HCT116 (cell line): ENCODE results near the gene PHYHIPL. TPM values are rescaled to one million over a fixed set of nuclear protein-coding genes. Genes with fewer than 3 reads are reported as not detected.

Source experiments
- ATAC-seq: fragments of 200-7000 bp; cut with Tn5 transposase; 2 replicates; pipeline ENCODE4 v1.9.1; 2020; ENCODE audit warnings: mild to moderate bottlenecking, moderate library complexity
- BruUV-seq: library from RNA; stranded (reverse); fragments of 400-500 nt; replicated peaks from 2 replicates; lab custom pipeline; 2021; lab: Mats Ljungman, UMichigan
- CTCF ChIA-PET: fragments of 300-600 bp; sonication (Branson Sonifier 250); formaldehyde crosslinking; loops from one replicate; lab custom pipeline; 2021; ENCODE audit warnings: antibody characterized with exemption; lab: Charles Lee
- POLR2A ChIA-PET: fragments of 300-600, 350-600 bp; sonication (Branson Sonifier 250); formaldehyde crosslinking; loops from one replicate; lab custom pipeline; 2021; ENCODE audit warnings: antibody characterized with exemption; lab: Charles Lee
- RAD21 ChIA-PET, 2 experiments: fragments of 300-600 bp; sonication (Branson Sonifier 250); formaldehyde crosslinking; loops; one replicate each; lab custom pipeline; 2023; ENCODE audit warnings: low total read pairs in 2 of 2; ENCODE audit not compliant: uncharacterized antibody in 2 of 2, unreplicated experiment in 2 of 2, low non-redundant PET in 1 of 2; lab: Charles Lee
- DNase-seq: peaks from one replicate; pipeline ENCODE4 v3.0.0-alpha.2; 2010; ENCODE audit warnings: low read depth, low spot score
- H2AFZ ChIP-seq: fragments of 200-600 bp; shearing (Covaris generic), sonication (generic); 2 replicates; pipeline ENCODE4 v1.6.1; 2017; ENCODE audit warnings: low read depth, mixed run types, mixed read lengths, antibody characterized with exemption, low read length; ENCODE audit not compliant: poor library complexity, severe bottlenecking
- H3K27ac ChIP-seq: 2 replicates; pipeline ENCODE4 v1.5.1; 2012; ENCODE audit warnings: low read depth, low read length
- H3K27me3 ChIP-seq: fragments of 200-600 bp; sonication (generic); 2 replicates; pipeline ENCODE4 v1.6.1; 2016; ENCODE audit warnings: mixed run types, low read length, mixed read lengths; ENCODE audit not compliant: insufficient read depth
- H3K36me3 ChIP-seq, 2 experiments: fragments of 200-500 bp in 1 of 2; fragments of 200-600 bp in 1 of 2; sonication (Bioruptor generic) in 1 of 2; sonication (generic) in 1 of 2; 2 replicates each; pipeline versions ENCODE4 v1.5.1 to v1.6.1; 2014 to 2016; ENCODE audit warnings: low read length in 2 of 2, inconsistent platforms in 1 of 2, mixed read lengths in 1 of 2, mixed run types in 1 of 2; ENCODE audit not compliant: insufficient read depth in 2 of 2, control insufficient read depth in 1 of 2
- H3K4me1 ChIP-seq, 2 experiments: fragments of 200-600 bp in 1 of 2; sonication (generic) in 1 of 2; 2 replicates each; pipeline versions ENCODE4 v1.5.1 to v1.6.1; 2012 to 2017; ENCODE audit warnings: low read length in 2 of 2, inconsistent platforms in 1 of 2, mild to moderate bottlenecking in 1 of 2, mixed read lengths in 1 of 2, mixed run types in 1 of 2, moderate library complexity in 1 of 2; ENCODE audit not compliant: insufficient read depth in 2 of 2, control insufficient read depth in 1 of 2
- H3K4me2 ChIP-seq: fragments of 200-600 bp; sonication (generic); 2 replicates; pipeline ENCODE4 v1.6.1; 2017; ENCODE audit warnings: mixed run types, low read length, mixed read lengths
- H3K4me3 ChIP-seq, 2 experiments: fragments of 200-600 bp in 1 of 2; sonication (generic) in 1 of 2; replicated peaks in 1 of 2; 2 replicates each; pipeline ENCODE4 v1.5.1; 2011 to 2016; ENCODE audit warnings: low read length in 2 of 2, control low read depth in 1 of 2, low read depth in 1 of 2, mild to moderate bottlenecking in 1 of 2, mixed read lengths in 1 of 2, mixed run types in 1 of 2
- H3K79me2 ChIP-seq: fragments of 200-600 bp; sonication (generic); 2 replicates; pipeline ENCODE4 v1.6.1; 2017; ENCODE audit warnings: mild to moderate bottlenecking, mixed run types, low read length, moderate library complexity, mixed read lengths; ENCODE audit not compliant: insufficient read depth
- H3K9ac ChIP-seq: fragments of 200-600 bp; sonication (generic); 2 replicates; pipeline ENCODE4 v1.6.1; 2016; ENCODE audit warnings: low read length, mixed read lengths
- H3K9me2 ChIP-seq: fragments of 200-600 bp; sonication (generic), shearing (Covaris generic); 2 replicates; pipeline ENCODE4 v1.6.1; 2017; ENCODE audit warnings: mixed run types, mild to moderate bottlenecking, moderate library complexity; ENCODE audit not compliant: insufficient read depth
- H3K9me3 ChIP-seq, 2 experiments: fragments of 200-500 bp in 1 of 2; fragments of 200-600 bp in 1 of 2; sonication (Bioruptor generic) in 1 of 2; sonication (generic) in 1 of 2; 2 replicates each; pipeline ENCODE4 v1.6.1; 2014 to 2017; ENCODE audit warnings: low read length in 2 of 2, mixed read lengths in 2 of 2, inconsistent platforms in 1 of 2, low read depth in 1 of 2, mild to moderate bottlenecking in 1 of 2, mixed run types in 1 of 2, moderate library complexity in 1 of 2; ENCODE audit not compliant: control insufficient read depth in 1 of 2, insufficient read depth in 1 of 2
- H4K20me1 ChIP-seq: fragments of 200-600 bp; sonication (generic), shearing (Covaris generic); 2 replicates; pipeline ENCODE4 v1.6.1; 2017; ENCODE audit warnings: mixed run types, mild to moderate bottlenecking, moderate library complexity; ENCODE audit not compliant: insufficient read depth
- ELF1 ChIP-seq: IDR thresholded peaks from 2 replicates; pipeline ENCODE4 v1.6.1; 2012; ENCODE audit warnings: low read depth, borderline replicate concordance
- FOSL1 ChIP-seq: IDR thresholded peaks from 2 replicates; pipeline ENCODE4 v1.6.1; 2012; ENCODE audit warnings: low read depth
- MAX ChIP-seq: IDR thresholded peaks from 2 replicates; pipeline ENCODE4 v1.6.1; 2012
- POLR2A ChIP-seq: IDR thresholded peaks from 2 replicates; pipeline ENCODE4 v1.7.0; 2011; ENCODE audit warnings: borderline replicate concordance; ENCODE audit not compliant: insufficient read depth, insufficient read length; ENCODE audit errors: extremely low read depth
- SIN3A ChIP-seq: IDR thresholded peaks from 2 replicates; pipeline ENCODE4 v1.6.1; 2012; ENCODE audit warnings: low read depth
- SP1 ChIP-seq: IDR thresholded peaks from 2 replicates; pipeline ENCODE4 v1.6.1; 2012; ENCODE audit warnings: low read depth
- SRF ChIP-seq: IDR thresholded peaks from 2 replicates; pipeline ENCODE4 v1.6.1; 2012; ENCODE audit warnings: low read depth
- ZNF274 ChIP-seq: fragments of 200-500 bp; sonication (Bioruptor generic); IDR thresholded peaks from 2 replicates; pipeline ENCODE4 v1.6.1; 2014; ENCODE audit warnings: mild to moderate bottlenecking, low read depth, low read length, inconsistent platforms
- intact Hi-C: fragments of 100-400 bp; cut with micrococcal nuclease; formaldehyde crosslinking; loops from 2 replicates; pipeline ENCODE4 v1.10.0; 2022
- total RNA-seq: library from RNA; stranded (reverse); gene quantifications from one replicate; pipeline ENCODE4 v1.2.1, GENCODE V29; 2021; ENCODE audit not compliant: unreplicated experiment
- TF ChIP-seq, protein P1 (sequence below), 3 experiments: fragments of 200-600 bp in 1 of 3; sonication (generic) in 1 of 3; IDR thresholded peaks in 2 of 3; conservative IDR thresholded peaks in 1 of 3; 2 replicates each; pipeline ENCODE4 v1.5.1; 2012 to 2017; ENCODE audit warnings: low read depth in 2 of 3, low read length in 2 of 3, antibody characterized with exemption in 1 of 3, borderline replicate concordance in 1 of 3, control low read depth in 1 of 3, mild to moderate bottlenecking in 1 of 3, mixed read lengths in 1 of 3, mixed run types in 1 of 3, moderate library complexity in 1 of 3; ENCODE audit not compliant: insufficient read depth in 1 of 3
- TF ChIP-seq, protein P2 (sequence below): IDR thresholded peaks from 2 replicates; pipeline ENCODE4 v1.6.1; 2011; ENCODE audit warnings: mild to moderate bottlenecking, low read length, moderate library complexity; ENCODE audit not compliant: insufficient replicate concordance; ENCODE audit errors: extremely low read depth

Gene PHYHIPL
- total RNA-seq, 1 experiment from 2014 or later: not detected

GRCh38 chr10:59214160-59214559 lies 37.7 kb downstream of the PHYHIPL start:
- Histone ChIP-seq H3K27me3 (no peaks in the 10 kb centered on the region), H3K4me1 (no peaks in the 10 kb centered on the region), H3K9me3 (no peaks in the 10 kb centered on the region), H3K9ac (no peak overlapping the region), H4K20me1 (no peaks in the 10 kb centered on the region), H3K4me2 (no peak overlapping the region), H3K27ac (no peak overlapping the region), H3K79me2 (no peaks in the 10 kb centered on the region), H3K36me3 (no peaks in the 10 kb centered on the region), H3K9me2 (no peaks in the 10 kb centered on the region), H2AFZ (no peak overlapping the region), H3K4me3 (no peak overlapping the region)
- no peak for TF ChIP-seq SRF
- TF ChIP-seq FOSL1: no peak
- TF ChIP-seq, protein P1, sequence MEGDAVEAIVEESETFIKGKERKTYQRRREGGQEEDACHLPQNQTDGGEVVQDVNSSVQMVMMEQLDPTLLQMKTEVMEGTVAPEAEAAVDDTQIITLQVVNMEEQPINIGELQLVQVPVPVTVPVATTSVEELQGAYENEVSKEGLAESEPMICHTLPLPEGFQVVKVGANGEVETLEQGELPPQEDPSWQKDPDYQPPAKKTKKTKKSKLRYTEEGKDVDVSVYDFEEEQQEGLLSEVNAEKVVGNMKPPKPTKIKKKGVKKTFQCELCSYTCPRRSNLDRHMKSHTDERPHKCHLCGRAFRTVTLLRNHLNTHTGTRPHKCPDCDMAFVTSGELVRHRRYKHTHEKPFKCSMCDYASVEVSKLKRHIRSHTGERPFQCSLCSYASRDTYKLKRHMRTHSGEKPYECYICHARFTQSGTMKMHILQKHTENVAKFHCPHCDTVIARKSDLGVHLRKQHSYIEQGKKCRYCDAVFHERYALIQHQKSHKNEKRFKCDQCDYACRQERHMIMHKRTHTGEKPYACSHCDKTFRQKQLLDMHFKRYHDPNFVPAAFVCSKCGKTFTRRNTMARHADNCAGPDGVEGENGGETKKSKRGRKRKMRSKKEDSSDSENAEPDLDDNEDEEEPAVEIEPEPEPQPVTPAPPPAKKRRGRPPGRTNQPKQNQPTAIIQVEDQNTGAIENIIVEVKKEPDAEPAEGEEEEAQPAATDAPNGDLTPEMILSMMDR (IDR thresholded peaks at IDR 0.05 in 2 of 3, conservative IDR thresholded peaks at IDR 0.05 in 1 of 3; ENCODE audit: borderline replicate concordance in 1 of 3, insufficient read depth in 1 of 3, low read depth in 2 of 3, low read length in 2 of 3): no peak
- TF ChIP-seq POLR2A: no peak
- no TSS peak for BruUV-seq
- intact Hi-C loops: no loop called here
- POLR2A ChIA-PET: no interaction called here
- RAD21 ChIA-PET: no interaction called here
- CTCF ChIA-PET: interaction anchor here (0.7 kb wide), 1 partner anchor 262 kb away, joined by 3 read pairs; no protein-coding TSS in a partner anchor
- no peak for ATAC-seq
- no peak for DNase-seq

GRCh38 chr10:59216178-59216869 lies 39.9 kb downstream of the PHYHIPL start:
- Histone ChIP-seq H3K4me1 (no peaks in the 10 kb centered on the region), H3K9me3 (no peaks in the 10 kb centered on the region), H3K27me3 (no peaks in the 10 kb centered on the region), H3K79me2 (no peaks in the 10 kb centered on the region), H3K9ac (no peak overlapping the region), H3K36me3 (no peaks in the 10 kb centered on the region), H3K9me2 (no peaks in the 10 kb centered on the region), H3K4me2 (no peak overlapping the region), H3K4me3 (no peak overlapping the region), H2AFZ (no peak overlapping the region), H4K20me1 (no peaks in the 10 kb centered on the region), H3K27ac (no peak overlapping the region)
- ChIA-PET POLR2A (no interaction called here), RAD21 (no interaction called here), CTCF (no interaction called here)
- DNase-seq (no peak), ATAC-seq (no peak)
- BruUV-seq: no TSS peak
- intact Hi-C loops: no loop called here
- TF ChIP-seq, protein P2, sequence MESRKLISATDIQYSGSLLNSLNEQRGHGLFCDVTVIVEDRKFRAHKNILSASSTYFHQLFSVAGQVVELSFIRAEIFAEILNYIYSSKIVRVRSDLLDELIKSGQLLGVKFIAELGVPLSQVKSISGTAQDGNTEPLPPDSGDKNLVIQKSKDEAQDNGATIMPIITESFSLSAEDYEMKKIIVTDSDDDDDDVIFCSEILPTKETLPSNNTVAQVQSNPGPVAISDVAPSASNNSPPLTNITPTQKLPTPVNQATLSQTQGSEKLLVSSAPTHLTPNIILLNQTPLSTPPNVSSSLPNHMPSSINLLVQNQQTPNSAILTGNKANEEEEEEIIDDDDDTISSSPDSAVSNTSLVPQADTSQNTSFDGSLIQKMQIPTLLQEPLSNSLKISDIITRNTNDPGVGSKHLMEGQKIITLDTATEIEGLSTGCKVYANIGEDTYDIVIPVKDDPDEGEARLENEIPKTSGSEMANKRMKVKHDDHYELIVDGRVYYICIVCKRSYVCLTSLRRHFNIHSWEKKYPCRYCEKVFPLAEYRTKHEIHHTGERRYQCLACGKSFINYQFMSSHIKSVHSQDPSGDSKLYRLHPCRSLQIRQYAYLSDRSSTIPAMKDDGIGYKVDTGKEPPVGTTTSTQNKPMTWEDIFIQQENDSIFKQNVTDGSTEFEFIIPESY: no peak
- no peak for TF ChIP-seq ELF1
- no peak for TF ChIP-seq SP1
- no peak for TF ChIP-seq ZNF274
- TF ChIP-seq MAX: no peak
- TF ChIP-seq, protein P1 (IDR thresholded peaks at IDR 0.05 in 2 of 3, conservative IDR thresholded peaks at IDR 0.05 in 1 of 3; ENCODE audit: borderline replicate concordance in 1 of 3, insufficient read depth in 1 of 3, low read depth in 2 of 3, low read length in 2 of 3): no peak
- no peak for TF ChIP-seq SIN3A
